GM12873 (cell line): ENCODE data around the gene PPP1R12A.

Source experiments
- CTCF ChIP-seq: IDR thresholded peaks from 2 replicates; pipeline ENCODE4 v1.5.1; 2012; ENCODE audit warnings: low read depth, mild to moderate bottlenecking, moderate library complexity, low read length, control low read depth; ENCODE audit not compliant: insufficient read depth; ENCODE audit errors: missing control alignments

Gene PPP1R12A

GRCh38 chr12:79921786-79922185 is 13.1 kb downstream of the PPP1R12A start:
- TF ChIP-seq CTCF, result no peak

GRCh38 chr12:79920421-79921238 is 14.3 kb downstream of the PPP1R12A start:
- TF ChIP-seq CTCF, result no peak

GRCh38 chr12:79919762-79920161 is 15.1 kb downstream of the PPP1R12A start:
- no peak for TF ChIP-seq CTCF

GRCh38 chr12:79916826-79917225 is 18.1 kb downstream of the PPP1R12A start:
- no peak for TF ChIP-seq CTCF

GRCh38 chr12:79911889-79912656 is 22.8 kb downstream of the PPP1R12A start:
- no peak for TF ChIP-seq CTCF

- no peak for TF ChIP-seq CTCF
Measured at GRCh38 chr12:79908366-79908765, 26.5 kb downstream of the PPP1R12A start.

- TF ChIP-seq CTCF, result no peak
Measured at GRCh38 chr12:79901506-79901905, 33.4 kb downstream of the PPP1R12A start.
